OCI-LY1 (cell line): Measurements from ENCODE around the gene MYL3.

ENCODE experiments used
- H2AFZ ChIP-seq: fragments of 200-600 bp; sonication (generic), shearing (Covaris generic); 2 replicates; pipeline ENCODE4 v1.6.0; 2014; ENCODE audit warnings: antibody characterized with exemption, mild to moderate bottlenecking, low read length
- H3F3A ChIP-seq: fragments of 200-600 bp; sonication (generic), shearing (Covaris generic); 2 replicates; pipeline ENCODE4 v1.6.0; 2014; ENCODE audit warnings: mild to moderate bottlenecking, antibody characterized with exemption, low read length, moderate library complexity; ENCODE audit not compliant: insufficient read depth
- H3K27ac ChIP-seq: fragments of 200-600 bp; sonication (generic); 2 replicates; pipeline ENCODE4 v1.5.1; 2014; ENCODE audit warnings: low read length, mixed run types, mild to moderate bottlenecking, low read depth; ENCODE audit not compliant: poor library complexity, severe bottlenecking
- H3K27me3 ChIP-seq: fragments of 200-600 bp; sonication (generic); 2 replicates; pipeline ENCODE4 v1.6.0; 2014; ENCODE audit warnings: antibody characterized with exemption, mild to moderate bottlenecking, low read length, moderate library complexity; ENCODE audit not compliant: insufficient read depth
- H3K36me3 ChIP-seq: fragments of 200-600 bp; sonication (generic); 2 replicates; pipeline ENCODE4 v1.6.1; 2014; ENCODE audit warnings: mild to moderate bottlenecking, antibody characterized with exemption, low read length, moderate library complexity, mixed read lengths; ENCODE audit not compliant: insufficient read depth
- H3K4me1 ChIP-seq: fragments of 200-600 bp; sonication (generic); 2 replicates; pipeline ENCODE4 v1.5.1; 2014; ENCODE audit warnings: mild to moderate bottlenecking, low read length, moderate library complexity; ENCODE audit not compliant: insufficient read depth, severe bottlenecking
- H3K4me2 ChIP-seq: fragments of 200-600 bp; sonication (generic), shearing (Covaris generic); 2 replicates; pipeline ENCODE4 v1.6.1; 2014; ENCODE audit warnings: low read length
- H3K4me3 ChIP-seq: fragments of 200-600 bp; sonication (generic); 2 replicates; pipeline ENCODE4 v1.5.1; 2014; ENCODE audit warnings: low read length, low read depth, mild to moderate bottlenecking, mixed read lengths; ENCODE audit not compliant: poor library complexity, severe bottlenecking
- H3K79me2 ChIP-seq: fragments of 200-600 bp; shearing (Covaris generic); 2 replicates; pipeline ENCODE4 v1.6.1; 2016; ENCODE audit warnings: mixed run types, low read length, mixed read lengths; ENCODE audit not compliant: insufficient read depth
- H3K9ac ChIP-seq: fragments of 200-600 bp; sonication (generic), shearing (Covaris generic); 2 replicates; pipeline ENCODE4 v1.6.1; 2014; ENCODE audit warnings: mild to moderate bottlenecking, low read length, mixed read lengths
- H3K9me2 ChIP-seq: fragments of 200-600 bp; sonication (generic), shearing (Covaris generic); 2 replicates; pipeline ENCODE4 v1.6.1; 2014; ENCODE audit warnings: low read depth, mild to moderate bottlenecking, low read length, mixed read lengths
- H3K9me3 ChIP-seq: fragments of 200-600 bp; shearing (Covaris generic); 2 replicates; pipeline ENCODE4 v1.6.1; 2014; ENCODE audit warnings: low read length, mixed read lengths
- H4K20me1 ChIP-seq: fragments of 200-600 bp; sonication (generic), shearing (Covaris generic); 2 replicates; pipeline ENCODE4 v1.6.0; 2016; ENCODE audit warnings: mild to moderate bottlenecking, low read length; ENCODE audit not compliant: insufficient read depth
- CTCF ChIP-seq: fragments of 200-600 bp; sonication (generic), shearing (Covaris generic); IDR thresholded peaks from 2 replicates; pipeline ENCODE4 v1.5.1; 2017; ENCODE audit warnings: mild to moderate bottlenecking, antibody characterized with exemption, low read length, moderate library complexity, mixed read lengths
- EZH2 ChIP-seq: fragments of 200-600 bp; sonication (generic), shearing (Covaris generic); IDR thresholded peaks from 2 replicates; pipeline ENCODE4 v1.8.0; 2017; ENCODE audit warnings: borderline replicate concordance, mixed run types, mild to moderate bottlenecking, antibody characterized with exemption, low read length, moderate library complexity, mixed read lengths

MYL3 gene

GRCh38 chr3:46874430-46874829 is 11.2 kb upstream of the MYL3 start:
- Histone ChIP-seq H3K27ac (no peak overlapping the region), H3K4me3 (no peak overlapping the region), H3F3A (no peaks in the 10 kb centered on the region), H3K4me2 (no peak overlapping the region), H3K36me3 (no peaks in the 10 kb centered on the region), H3K9me2 (no peaks in the 10 kb centered on the region), H3K9me3 (no peaks in the 10 kb centered on the region), H4K20me1 (no peaks in the 10 kb centered on the region), H3K27me3 (peaks cover 4% of the 10 kb centered on the region; the same call in 1 of the 2 replicates), H3K9ac (no peak overlapping the region), H2AFZ (no peak overlapping the region), H3K79me2 (no peaks in the 10 kb centered on the region), H3K4me1 (no peaks in the 10 kb centered on the region)
- TF ChIP-seq EZH2 (no peak), CTCF (no peak)

- H3K9me3 ChIP-seq: no peaks in the 10 kb centered on the region
- no peaks in the 10 kb centered on the region for H3K4me1 ChIP-seq
- H3F3A ChIP-seq: no peaks in the 10 kb centered on the region
- no peak for TF ChIP-seq EZH2
- no peak for TF ChIP-seq CTCF
- H3K36me3 ChIP-seq: no peaks in the 10 kb centered on the region
- no peak overlapping the region for H3K27ac ChIP-seq
- H3K79me2 ChIP-seq: no peaks in the 10 kb centered on the region
- no peak overlapping the region for H3K9ac ChIP-seq
- no peak overlapping the region for H3K4me3 ChIP-seq
- no peak overlapping the region for H2AFZ ChIP-seq
- H3K4me2 ChIP-seq: no peak overlapping the region
- H4K20me1 ChIP-seq: no peaks in the 10 kb centered on the region
- no peaks in the 10 kb centered on the region for H3K9me2 ChIP-seq
- H3K27me3 ChIP-seq: peaks cover 4% of the 10 kb centered on the region; the same call in 1 of the 2 replicates
These were observed 10.3 kb upstream of the MYL3 start for GRCh38 chr3:46873521-46873920.

- Histone ChIP-seq H3F3A (no peaks in the 10 kb centered on the region), H3K4me3 (no peak overlapping the region), H3K27me3 (no peaks in the 10 kb centered on the region), H3K4me2 (no peak overlapping the region), H3K4me1 (no peaks in the 10 kb centered on the region), H3K9ac (no peak overlapping the region), H4K20me1 (no peaks in the 10 kb centered on the region), H3K9me2 (no peaks in the 10 kb centered on the region), H3K9me3 (no peaks in the 10 kb centered on the region), H3K27ac (no peak overlapping the region), H2AFZ (no peak overlapping the region), H3K36me3 (no peaks in the 10 kb centered on the region), H3K79me2 (no peaks in the 10 kb centered on the region)
- TF ChIP-seq CTCF: no peak
- no peak for TF ChIP-seq EZH2
These were observed 8.0 kb upstream of the MYL3 start for GRCh38 chr3:46871222-46871621.
